T-helper 22 cell (primary cell): ENCODE data around the gene OPTC.

Source experiments
- DNase-seq: peaks from one replicate; pipeline ENCODE4 v3.0.0-alpha.2; 2020; ENCODE audit warnings: low read depth

OPTC gene

DNA sequence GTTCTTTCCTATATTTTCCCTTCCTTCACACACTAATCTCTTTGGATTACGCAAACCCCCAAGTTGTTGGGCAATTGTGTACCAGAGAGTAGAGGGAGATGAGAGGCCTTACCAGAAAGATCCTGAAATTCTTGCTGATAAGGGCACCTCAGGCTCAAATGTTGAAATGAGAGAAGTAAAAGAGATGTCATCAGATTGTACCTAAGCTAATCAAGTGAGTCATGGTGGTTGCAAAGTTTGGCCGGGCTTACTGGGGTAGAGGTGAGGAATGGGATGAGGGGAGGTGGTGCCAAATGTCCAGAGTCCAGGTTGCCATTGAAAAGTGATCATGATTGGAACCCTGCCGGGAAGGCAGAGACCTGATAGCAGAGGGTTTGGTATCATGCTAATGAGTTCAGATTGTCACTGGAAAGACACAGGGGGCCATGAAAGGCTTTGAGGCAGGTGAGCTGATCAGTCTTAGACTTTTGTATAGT, 43.1 kb downstream of the OPTC start:
- no peak for DNase-seq

DNA sequence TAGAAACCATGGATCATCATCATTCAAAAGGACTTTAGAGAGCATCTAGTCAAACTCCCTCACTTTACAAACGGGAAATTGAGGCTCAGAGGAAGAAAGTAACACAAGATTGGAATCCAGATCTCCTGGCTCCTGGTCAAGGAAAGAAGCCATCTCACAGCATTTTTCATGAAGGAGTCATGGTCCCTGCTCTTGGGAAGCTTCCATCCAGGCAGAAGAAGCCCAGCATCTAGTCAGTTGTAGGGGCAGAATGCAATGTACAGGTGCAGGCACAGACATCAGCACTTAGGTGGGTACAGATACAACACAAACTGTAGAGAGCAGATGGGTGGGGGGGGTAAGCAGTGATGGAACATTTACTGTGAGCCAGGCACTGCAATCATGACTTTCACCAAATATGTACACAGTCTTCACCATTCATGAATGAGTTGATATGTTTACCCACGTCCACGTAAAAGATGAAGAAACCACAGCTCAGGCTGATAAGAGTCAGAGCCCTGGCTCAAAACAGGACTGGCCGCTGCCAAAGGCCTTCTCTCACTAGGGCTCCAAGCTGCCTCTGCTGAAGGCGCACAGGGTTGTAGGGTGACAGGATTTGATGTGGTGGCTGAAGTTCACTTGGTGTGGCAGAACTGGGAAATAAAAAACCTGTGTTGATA, 44.0 kb downstream of the OPTC start:
- no peak for DNase-seq

DNA sequence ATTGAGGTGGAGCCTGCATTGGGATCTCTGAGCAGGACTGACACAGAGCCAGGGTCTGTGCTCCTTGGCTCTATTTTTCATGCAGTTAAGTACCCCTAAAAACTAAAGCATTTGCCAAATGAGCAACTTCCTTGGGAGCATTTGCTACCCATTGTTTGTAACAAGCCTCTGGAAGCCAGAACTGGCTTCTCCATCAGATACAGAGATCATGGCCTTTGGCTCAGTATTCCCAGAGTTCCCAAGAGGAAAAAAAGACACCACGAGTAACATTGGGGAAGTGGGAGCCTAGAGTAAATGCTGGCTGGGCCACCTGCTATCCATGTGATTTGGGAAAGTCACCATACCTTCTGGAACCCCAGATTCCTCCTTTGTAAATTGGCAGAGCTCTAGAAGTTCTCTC, 44.8 kb downstream of the OPTC start:
- DNase-seq = no peak

DNA sequence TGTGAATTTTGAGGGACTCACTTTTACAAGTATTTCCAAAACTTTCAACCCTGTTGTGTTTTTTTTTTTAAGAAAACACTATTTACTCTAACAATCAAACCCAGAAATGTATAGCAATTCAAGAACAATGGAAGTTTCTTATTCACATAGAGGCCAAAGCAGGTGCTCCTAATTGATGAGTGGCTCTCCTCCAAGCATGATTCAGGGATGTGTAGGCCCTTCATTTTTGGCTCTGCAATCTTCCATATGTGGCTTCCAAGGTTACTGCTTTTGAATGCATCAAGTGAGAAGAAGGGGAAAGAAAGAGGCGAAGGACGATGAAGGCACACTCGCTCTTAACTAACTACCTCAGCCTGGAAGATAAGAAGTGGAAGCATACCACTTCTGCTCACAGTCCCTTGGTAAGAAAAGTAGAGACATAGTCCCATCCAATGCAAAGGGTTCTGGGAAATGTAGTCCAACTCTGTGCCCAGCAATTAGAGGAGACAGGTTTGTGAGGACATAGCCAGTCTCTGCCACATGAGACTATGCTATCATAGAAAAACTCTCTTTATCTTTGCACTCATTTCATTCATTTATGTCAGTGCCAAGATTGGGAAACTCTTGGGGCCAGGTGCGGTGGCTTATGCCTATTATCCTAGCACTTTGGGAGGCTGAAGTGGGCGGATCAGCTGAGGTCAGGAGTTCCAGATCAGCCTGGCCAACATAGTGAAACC, 46.0 kb downstream of the OPTC start:
- DNase-seq = no peak

DNA sequence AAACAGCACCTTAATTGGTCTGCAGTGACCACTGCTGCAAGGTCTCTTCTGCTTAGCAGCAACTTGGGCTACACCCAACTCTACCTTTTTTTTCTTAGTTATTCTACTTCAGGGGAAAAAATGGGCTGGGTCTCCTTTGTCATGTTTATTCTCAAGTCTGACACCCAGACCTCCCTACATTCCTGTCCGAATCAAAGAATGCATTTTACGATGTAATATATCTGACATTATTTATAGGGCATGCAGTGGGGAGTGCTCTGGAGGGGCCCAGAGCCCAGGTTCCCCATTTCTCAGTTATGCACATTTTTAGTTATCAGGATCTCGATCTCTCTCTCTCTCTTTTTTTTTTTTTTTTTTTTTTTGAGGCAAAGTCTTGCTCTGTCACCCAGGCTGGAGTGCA, 50.5 kb downstream of the OPTC start:
- no peak for DNase-seq

DNA sequence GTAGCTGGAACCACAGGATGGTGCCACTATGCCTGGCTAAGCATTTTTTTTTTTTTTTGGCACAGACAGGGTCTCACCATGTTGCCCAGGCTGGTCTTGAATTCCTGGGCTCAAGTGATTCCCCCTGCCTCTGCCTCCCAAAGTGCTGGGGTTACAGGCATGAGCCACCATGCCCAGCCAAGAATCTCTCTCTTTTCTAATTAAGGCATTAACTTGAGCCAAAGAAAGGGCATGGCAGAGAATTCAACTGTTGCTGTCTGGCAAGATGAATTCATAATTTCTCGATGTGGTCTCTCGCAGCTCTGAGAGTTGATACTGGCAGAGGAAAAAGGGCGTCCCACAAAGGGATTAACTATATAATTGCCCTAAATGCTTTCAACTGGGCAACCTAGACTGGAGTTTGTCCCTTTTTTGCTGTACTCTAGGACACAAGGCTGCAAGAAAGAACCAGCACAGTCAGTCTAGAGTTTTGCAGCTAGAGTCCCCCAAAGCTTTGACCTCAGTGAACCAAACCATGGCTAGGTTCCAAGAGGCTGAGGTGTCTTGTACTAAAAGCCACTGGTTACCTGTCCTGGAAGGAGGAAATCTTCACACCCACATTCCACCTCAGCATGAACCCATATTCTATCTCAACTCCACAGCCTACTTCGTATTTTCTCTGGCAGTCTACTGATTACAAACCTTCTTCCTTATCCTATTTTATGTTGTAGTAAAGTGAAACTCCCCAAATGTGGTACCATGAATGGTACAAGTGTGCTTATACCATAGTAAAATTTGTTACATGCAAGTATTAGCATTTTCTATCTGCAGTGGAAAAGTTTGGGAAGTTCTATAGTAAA, 51.2 kb downstream of the OPTC start:
- DNase-seq = no peak

DNA sequence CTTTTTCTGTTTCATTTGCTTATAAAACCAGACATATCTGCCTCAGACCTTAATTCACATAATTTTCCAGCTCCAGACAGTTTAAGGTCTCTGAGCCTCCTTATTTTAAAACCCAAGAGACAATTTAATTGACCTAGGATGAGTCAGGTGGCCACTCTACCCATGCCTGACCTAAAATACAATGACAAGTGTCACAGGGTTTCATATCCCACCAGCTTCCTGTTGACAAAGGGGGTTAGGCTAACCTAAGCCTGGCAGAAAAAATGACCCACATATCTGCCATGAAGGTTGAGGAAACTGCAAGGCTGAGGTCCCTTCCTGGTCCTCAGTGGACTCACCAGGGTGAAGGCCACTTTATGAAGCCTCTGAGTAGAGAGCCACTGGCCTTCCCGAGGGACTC, 52.3 kb downstream of the OPTC start:
- DNase-seq = no peak

DNA sequence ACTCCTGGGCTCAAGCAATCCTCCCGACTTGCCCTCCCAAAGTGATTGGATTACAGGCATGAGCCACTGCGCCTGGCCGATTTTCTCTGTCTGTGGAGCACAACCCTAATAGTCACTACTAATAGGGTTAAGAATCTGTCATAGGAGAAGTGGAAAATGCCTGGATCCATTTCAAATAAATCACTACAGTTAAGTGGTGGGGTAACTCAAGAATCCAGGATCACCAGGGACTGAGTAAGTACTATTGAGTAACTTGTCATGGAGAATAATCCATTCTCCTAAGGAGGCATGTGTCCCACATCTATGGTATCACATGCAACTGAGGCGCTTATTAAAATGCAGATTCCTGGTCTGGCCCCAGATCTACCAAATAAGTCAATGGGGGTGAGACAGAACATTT, 53.2 kb downstream of the OPTC start:
- DNase-seq = no peak

DNA sequence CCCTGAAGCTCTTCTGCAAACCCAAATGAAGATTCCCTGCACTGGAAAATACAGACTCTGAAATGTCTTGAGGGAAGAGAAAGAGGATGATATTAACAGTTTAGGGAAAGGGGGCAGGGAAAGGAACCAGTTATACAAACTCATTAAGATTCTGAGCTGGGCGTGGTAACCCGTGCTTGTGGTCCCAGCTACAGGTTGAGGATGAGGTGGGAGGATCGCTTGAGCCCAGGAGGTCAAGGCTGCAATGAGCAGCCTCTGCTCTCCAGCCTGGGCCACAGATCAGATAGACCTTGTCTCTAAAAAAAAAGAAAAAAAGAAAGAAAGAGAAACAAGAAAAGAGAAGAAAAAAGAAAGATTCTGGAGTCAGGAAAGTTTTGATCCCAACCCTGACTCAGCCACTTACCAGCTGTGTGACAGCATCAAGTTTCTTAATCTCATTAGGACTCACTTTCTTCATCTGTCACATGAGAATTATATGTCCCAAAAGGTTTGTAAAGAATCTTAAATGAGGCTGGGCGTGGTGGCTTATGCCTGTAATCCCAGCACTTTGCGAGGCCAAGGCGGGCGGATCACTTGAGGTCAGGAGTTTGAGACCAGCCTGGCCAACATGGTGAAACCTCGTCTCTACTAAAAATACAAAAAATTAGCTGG, 53.9 kb downstream of the OPTC start:
- no peak for DNase-seq

DNA sequence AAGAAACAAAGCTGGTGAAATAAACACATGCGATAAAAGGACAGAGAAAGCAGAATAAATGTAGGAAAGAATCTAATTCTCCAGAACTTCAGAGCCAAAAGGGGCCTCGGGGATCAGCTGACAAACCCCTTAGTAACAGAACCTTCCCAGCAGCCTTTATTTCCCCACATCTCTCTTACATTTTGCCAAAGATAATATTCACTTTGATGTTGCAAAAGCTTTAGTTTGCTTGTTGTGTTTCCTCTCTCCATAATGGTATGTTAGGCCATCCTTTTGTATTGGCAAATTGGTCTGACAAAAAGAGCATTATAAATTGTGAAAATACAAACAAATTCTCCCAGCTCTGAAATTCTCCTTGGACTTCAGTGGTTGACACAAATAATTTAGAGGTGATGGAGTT, 54.9 kb downstream of the OPTC start:
- no peak for DNase-seq

DNA sequence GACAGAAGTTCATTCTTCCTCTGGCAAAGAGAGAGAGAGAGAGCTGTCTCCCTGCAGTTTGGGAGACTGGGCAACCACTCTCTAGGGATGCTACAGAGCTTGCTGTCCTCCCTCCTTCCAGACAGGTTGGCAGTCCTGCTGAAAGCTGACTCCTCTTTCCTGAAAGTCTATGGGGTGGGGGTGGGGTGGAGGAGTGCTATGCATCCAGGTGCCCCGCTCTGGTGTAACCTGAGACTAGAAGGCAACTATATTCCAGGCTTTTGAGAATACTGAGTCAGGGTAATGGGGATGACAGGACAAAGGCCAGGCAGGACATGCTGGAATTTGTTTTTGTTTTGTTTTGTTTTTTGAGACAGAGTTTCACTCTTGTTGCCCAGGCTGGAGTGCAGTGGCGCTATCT, 55.4 kb downstream of the OPTC start:
- no peak for DNase-seq

DNA sequence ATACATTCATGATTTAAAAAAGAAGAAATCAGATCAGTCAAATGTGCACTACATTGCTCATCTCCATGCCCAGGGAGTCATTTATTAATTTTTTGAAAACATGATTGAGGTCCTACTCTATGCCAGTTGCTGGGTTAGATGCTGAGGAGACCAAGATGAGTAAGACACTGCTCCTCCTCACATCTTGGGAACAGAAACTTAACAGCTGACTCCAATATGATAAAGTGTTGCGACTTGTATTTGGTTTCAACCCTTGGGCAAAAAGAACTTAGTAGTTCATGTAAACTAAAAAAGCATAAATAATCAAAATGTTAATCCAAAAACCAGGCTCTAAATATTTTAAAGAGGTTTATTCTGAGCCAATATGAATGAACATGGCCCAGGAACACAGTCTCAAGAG, 56.9 kb downstream of the OPTC start:
- DNase-seq = no peak

DNA sequence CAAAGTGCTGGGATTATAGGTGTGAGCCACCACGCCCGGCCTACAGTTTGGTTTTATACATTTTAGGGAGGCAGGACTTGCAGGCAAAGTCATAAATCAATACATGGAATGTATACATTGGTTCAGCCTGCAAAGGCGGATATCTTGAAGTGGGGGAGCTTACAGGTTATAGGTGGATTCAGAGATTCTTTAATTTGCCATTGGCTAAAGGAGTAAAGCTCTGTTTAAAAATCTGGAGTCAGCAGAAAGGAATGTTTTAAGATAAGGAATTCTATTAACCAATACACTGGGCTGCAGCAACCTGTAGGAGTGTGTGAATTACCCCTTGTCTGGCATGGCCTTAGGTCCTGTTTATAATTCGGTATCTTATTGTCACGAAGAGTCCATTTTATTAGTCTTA, 57.6 kb downstream of the OPTC start:
- DNase-seq = no peak

DNA sequence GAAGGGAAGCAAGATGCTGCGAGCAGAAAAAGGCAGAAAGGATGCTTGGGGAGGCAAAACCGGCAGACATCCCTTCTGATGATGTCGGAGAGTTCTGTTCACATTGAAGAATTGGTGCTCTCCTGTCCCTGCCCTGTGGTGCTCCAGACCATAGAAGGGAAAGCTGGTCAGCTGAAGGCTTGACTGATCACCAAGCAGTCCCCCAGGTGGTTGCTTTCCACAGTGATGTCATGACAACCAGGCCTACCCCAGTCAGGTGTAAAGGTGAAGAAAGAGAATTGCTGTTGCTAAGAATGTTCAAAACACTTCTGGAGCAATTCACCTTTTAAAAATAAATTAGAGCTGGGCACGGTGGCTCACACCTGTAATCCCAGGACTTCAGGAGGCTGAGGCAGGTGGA, 59.5 kb downstream of the OPTC start:
- no peak for DNase-seq

DNA sequence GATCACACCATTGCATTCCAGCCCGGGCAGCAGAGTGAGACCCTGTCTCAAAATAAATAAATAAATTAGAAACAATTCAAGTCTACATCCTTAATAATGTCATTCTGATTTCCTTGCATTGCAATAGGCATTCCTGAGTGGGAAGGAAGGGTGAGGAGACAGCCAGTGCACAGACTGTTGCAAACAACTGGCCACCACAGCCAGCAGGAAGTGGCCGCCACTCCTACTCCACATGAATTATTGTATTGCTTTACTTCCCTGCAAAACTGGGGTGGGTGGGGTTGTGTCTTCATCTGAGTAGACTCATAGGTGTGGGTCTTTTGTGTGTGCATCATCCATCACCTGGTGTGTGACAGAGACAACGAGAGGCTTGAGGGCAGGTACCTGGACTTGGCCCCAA, 60.1 kb downstream of the OPTC start:
- DNase-seq = no peak

DNA sequence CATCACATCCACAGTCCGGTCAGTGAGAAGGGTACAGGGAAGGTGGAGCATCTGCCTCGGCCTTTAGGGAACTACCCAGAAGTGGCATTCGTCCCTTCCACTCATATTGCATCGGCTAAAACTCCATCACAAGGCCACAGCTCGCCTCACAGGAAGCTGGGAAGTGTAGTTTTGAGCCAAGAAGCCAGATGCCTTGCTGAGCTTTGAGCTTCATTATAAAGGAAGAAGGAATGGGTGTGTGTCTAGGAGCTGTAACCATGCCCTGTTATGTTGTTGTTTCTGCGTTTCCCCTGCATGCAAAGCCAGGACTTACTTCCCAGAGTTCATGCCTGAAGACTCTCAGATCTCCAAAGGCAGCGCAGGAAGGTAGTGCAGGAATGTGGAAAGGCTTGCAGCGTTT, 61.1 kb downstream of the OPTC start:
- no peak for DNase-seq

DNA sequence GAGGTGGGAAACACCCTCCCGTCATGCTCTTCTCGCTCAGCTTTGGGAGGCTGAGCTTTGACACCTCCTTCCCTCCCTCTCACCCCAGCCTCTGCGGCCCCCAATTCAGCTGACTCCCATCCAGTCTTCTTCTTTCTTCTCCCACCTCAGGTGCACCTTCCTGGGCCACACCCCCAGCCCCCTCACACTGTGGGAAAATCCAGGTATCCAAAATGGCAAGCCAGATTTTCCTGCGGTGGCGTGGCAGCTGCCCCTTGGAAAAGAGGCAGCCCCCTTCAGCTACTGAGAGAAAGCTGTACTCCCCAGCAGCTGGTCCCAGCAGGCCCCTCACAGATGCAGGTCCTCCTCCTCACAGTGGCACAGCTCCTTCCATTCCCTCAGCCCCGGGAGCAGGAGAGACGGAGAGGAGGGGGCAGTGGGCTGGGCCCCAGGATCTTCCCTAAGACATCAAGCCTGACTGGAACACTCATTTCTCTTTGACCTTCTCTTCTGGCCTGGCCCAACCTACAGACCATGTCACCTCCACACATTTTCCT, 61.6 kb downstream of the OPTC start:
- no peak for DNase-seq

DNA sequence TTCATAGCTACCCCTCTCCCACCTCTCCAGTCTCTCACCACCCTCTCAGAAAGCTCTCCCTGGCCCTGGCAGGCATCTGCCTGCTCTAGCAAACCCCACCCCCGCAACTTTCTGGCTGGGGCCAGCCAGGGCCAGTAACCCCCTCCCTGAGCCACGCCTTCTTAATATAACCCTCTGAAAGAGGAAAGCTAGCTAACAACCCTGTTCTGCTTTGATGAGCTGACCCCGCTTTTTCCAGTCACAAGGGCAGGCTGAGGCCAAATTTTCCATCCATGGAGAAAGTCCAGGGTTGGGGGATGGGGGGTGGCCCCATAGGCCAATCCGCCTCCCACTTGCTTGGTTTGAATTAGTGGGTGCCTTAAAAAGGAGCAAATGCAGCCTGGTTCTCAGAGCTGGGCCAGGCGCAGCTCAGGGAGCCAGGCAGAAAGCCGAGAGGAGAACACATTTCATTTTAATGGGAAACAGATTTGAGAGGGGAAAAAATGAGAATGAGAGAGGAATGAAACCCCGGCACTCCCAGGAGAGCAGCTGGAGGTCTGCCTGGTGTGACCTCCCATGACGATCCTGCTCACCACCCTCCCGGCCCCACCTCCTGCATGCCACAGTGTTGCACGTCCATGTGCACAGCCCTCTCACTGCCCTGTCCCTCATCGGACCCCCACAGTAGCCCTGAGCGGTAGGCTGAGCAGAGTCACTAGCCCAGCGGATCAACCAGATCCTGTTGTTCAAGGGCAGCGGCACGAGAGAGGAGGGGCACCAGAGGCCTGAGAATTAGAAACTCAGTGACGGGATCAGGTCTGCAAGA, 62.3 kb downstream of the OPTC start:
- no peak for DNase-seq

DNA sequence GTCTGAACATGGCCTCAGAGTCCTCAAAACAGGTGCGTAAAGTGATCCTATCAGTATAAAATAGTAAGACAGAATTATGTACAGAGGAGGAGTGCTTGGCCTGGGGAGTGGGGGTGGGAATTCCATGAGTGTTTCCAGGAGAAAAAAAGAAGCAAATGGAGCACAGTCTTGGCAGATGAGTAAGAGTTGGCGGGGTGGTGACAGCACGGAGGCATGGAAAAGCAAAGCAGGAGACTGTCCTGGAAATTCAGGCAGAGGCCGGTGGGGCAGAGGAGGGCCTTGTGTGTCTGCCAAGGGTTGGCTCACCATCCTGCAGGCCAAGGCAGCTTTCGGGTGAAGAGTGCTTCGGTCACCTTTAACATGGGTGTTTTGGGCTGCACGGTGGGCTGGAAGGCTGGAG, 63.4 kb downstream of the OPTC start:
- DNase-seq = no peak

DNA sequence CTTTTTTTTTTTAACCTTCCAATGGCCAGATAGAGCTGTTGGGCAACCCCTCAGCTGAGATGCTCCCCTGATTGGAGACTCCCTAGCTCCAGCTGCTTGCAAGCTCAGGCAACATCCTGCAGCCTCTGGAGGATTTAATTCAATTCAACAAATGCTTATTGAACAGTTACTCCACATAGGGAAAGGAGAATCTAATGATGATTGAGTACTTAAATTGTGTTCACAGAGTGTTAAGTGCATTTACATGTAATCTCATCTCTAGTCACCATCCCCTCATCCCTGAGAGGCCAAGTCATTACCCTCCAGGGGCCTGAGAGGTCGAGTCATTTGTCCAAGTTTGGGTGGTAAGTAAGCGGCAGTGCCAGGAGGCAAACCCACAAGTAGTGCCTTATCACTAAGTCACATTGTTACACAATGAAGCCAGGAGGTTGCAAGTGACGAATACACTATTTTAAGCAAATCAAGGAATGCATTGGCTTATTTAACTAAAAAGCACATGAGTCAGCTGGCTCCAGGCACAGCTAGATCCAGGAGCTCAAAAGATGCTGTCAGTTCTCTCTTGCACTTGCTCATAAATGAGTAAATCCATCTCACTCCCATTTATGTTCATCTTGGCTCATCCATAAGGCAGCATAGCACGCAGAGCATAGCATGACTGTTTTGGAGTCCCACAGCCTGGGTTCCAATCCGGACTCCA, 64.3 kb downstream of the OPTC start:
- DNase-seq = no peak
